Measurements from ENCODE around the gene VPS39.

The VPS39 gene

GRCh38 chr15:42151736-42152135, 56.4 kb downstream of the VPS39 start:
- H3K27me3 ChIP-seq (ENCODE audit: insufficient read depth, poor library complexity, severe bottlenecking): no peaks in the 10 kb centered on the region
- no peak for DNase-seq (ENCODE audit: low read depth in 1 of 2, low spot score in 1 of 2)
- no peak for TF ChIP-seq SPI1 (IDR thresholded peaks at IDR 0.05; ENCODE audit: borderline replicate concordance, low read depth)
- TF ChIP-seq POLR2AphosphoS5 (IDR thresholded peaks at IDR 0.05; ENCODE audit: low read depth): no peak
- no peak for TF ChIP-seq CTCF (IDR thresholded peaks at IDR 0.05; ENCODE audit: insufficient read depth, low read length)
- TF ChIP-seq, protein P1, sequence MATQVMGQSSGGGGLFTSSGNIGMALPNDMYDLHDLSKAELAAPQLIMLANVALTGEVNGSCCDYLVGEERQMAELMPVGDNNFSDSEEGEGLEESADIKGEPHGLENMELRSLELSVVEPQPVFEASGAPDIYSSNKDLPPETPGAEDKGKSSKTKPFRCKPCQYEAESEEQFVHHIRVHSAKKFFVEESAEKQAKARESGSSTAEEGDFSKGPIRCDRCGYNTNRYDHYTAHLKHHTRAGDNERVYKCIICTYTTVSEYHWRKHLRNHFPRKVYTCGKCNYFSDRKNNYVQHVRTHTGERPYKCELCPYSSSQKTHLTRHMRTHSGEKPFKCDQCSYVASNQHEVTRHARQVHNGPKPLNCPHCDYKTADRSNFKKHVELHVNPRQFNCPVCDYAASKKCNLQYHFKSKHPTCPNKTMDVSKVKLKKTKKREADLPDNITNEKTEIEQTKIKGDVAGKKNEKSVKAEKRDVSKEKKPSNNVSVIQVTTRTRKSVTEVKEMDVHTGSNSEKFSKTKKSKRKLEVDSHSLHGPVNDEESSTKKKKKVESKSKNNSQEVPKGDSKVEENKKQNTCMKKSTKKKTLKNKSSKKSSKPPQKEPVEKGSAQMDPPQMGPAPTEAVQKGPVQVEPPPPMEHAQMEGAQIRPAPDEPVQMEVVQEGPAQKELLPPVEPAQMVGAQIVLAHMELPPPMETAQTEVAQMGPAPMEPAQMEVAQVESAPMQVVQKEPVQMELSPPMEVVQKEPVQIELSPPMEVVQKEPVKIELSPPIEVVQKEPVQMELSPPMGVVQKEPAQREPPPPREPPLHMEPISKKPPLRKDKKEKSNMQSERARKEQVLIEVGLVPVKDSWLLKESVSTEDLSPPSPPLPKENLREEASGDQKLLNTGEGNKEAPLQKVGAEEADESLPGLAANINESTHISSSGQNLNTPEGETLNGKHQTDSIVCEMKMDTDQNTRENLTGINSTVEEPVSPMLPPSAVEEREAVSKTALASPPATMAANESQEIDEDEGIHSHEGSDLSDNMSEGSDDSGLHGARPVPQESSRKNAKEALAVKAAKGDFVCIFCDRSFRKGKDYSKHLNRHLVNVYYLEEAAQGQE (IDR thresholded peaks at IDR 0.05; ENCODE audit: insufficient replicate concordance, low read depth): no peak
- no peak for TF ChIP-seq GABPA (IDR thresholded peaks at IDR 0.05; ENCODE audit: low read depth)
- H3K4me3 ChIP-seq (replicated peaks; ENCODE audit: insufficient read depth, low read length): no peak overlapping the region
- no peak overlapping the region for H3K27ac ChIP-seq (replicated peaks)

DNA sequence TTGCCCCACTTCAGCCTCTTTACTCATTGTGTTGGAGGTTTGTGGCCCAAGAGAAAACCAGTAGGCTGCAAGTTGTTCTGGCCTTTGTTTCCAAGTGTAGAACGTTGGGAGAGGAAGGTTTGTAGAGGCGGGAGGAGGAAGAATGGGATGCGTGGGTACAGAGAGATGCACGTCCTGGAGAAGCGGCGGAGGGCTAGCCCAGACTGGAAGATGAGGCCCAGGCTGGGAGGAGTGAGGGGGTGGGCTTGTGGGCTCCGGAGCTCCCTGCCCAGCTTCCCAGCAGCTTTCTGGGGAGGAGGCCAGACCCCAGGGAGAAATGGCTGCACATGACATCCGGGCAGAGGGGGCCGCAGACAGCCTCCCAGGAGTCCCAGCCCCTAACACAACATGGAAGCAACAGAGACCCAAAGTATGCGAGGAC, 57.0 kb downstream of the VPS39 start:
- DNase-seq (ENCODE audit: low read depth in 1 of 2, low spot score in 1 of 2): no peak
- H3K27me3 ChIP-seq (ENCODE audit: insufficient read depth, poor library complexity, severe bottlenecking): no peaks in the 10 kb centered on the region
- H3K27ac ChIP-seq (replicated peaks): no peak overlapping the region
- H3K4me3 ChIP-seq (replicated peaks; ENCODE audit: insufficient read depth, low read length): no peak overlapping the region
- TF ChIP-seq, protein P1 (IDR thresholded peaks at IDR 0.05; ENCODE audit: insufficient replicate concordance, low read depth): no peak
- TF ChIP-seq GABPA (IDR thresholded peaks at IDR 0.05; ENCODE audit: low read depth) (no peak), CTCF (IDR thresholded peaks at IDR 0.05; ENCODE audit: insufficient read depth, low read length) (no peak)

DNA sequence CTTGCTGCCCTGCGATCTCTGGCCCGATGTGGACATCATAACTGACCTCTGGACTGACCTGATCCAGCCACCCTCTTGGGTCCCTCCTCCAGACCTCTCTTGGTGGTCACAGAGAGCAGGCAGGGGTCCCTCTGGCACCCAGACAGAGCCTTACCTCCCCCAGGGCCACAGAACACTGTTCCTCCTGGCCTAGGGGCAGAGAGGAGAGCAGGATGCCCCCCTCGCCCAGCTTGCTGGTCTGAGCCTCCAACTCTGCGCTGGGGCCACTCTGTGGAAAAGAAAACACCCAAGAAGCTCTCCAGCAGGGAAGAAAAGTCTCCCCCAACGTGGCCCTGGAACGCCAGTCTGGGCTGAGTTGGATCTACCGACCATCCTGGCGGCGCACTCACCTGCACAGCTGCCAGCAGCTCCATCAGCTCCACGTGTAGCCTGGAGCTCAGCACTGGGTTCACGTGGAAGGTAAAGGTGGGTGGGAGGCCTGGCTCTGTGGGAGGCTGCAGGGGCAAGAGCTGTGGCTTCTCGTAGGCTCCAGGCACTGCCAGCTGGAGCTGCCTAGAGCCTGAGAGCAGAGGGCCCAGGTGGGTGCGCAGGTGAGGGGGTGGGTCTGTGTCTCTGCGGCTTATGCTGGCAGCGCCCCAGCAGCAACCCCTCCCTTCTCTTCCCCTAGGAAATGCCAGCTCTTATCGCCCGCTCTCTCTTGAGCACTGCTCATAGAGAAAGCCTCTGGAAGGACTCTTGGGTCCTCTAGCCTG, 57.7 kb downstream of the VPS39 start:
- no peak overlapping the region for H3K27ac ChIP-seq (replicated peaks)
- no peaks in the 10 kb centered on the region for H3K27me3 ChIP-seq (ENCODE audit: insufficient read depth, poor library complexity, severe bottlenecking)
- TF ChIP-seq CTCF (IDR thresholded peaks at IDR 0.05; ENCODE audit: insufficient read depth, low read length) (no peak), GABPA (IDR thresholded peaks at IDR 0.05; ENCODE audit: low read depth) (no peak), SPI1 (IDR thresholded peaks at IDR 0.05; ENCODE audit: borderline replicate concordance, low read depth) (no peak), POLR2AphosphoS5 (IDR thresholded peaks at IDR 0.05; ENCODE audit: low read depth) (no peak)
- TF ChIP-seq, protein P1 (IDR thresholded peaks at IDR 0.05; ENCODE audit: insufficient replicate concordance, low read depth): no peak
- H3K4me3 ChIP-seq (replicated peaks; ENCODE audit: insufficient read depth, low read length): no peak overlapping the region
- DNase-seq (ENCODE audit: low read depth in 1 of 2, low spot score in 1 of 2): no peak

Data from HL-60 (cell line).